NCI-H1930 (cell line): ENCODE data around the gene ABCB8.

Experiments used
- DNase-seq, 2 experiments: peaks; one replicate each; lab custom pipeline; 2025; lab: John Stamatoyannopoulos, UW

ABCB8 gene

GRCh38 chr7:151074817-151075661 is 46.8 kb downstream of the ABCB8 start:
- DNase-seq: no peak

- DNase-seq: no peak
Observed at GRCh38 chr7:151075662-151075971, 47.4 kb downstream of the ABCB8 start.

GRCh38 chr7:151075978-151076426 is 47.8 kb downstream of the ABCB8 start:
- no peak for DNase-seq

GRCh38 chr7:151076863-151077704 is 48.8 kb downstream of the ABCB8 start:
- DNase-seq: no peak

GRCh38 chr7:151077705-151078232 is 49.5 kb downstream of the ABCB8 start:
- no peak for DNase-seq

- no peak for DNase-seq
Observed at GRCh38 chr7:151078233-151079040, 50.2 kb downstream of the ABCB8 start.

- DNase-seq: no peak
Observed at GRCh38 chr7:151079199-151079910, 51.1 kb downstream of the ABCB8 start.

- DNase-seq: no peak
Observed at GRCh38 chr7:151080067-151080521, 51.8 kb downstream of the ABCB8 start.

- DNase-seq: peak; percentile 69 to 95
Observed at GRCh38 chr7:151080522-151081169, 52.4 kb downstream of the ABCB8 start, which contains the start of gene FASTK. TSS of gene FASTK (minus strand) at chr7:151080809. CDS start at chr7:151080766, 43 bp downstream.

GRCh38 chr7:151081170-151082101 is 53.2 kb downstream of the ABCB8 start:
- DNase-seq: no peak

GRCh38 chr7:151082141-151083070 is 54.2 kb downstream of the ABCB8 start:
- no peak for DNase-seq

- peak; percentile 51 to 79 for DNase-seq
Observed at GRCh38 chr7:151083071-151083823, 55.0 kb downstream of the ABCB8 start, which contains the start of gene TMUB1. TSS of gene TMUB1 (minus strand) at chr7:151083493. CDS start at chr7:151082563, 930 bp downstream.

- no peak for DNase-seq
Observed at GRCh38 chr7:151083824-151084160, 55.5 kb downstream of the ABCB8 start.

- no peak for DNase-seq
Observed at GRCh38 chr7:151085329-151085690, 57.1 kb downstream of the ABCB8 start.

- peak; percentile 82 to 84 for DNase-seq
Observed at GRCh38 chr7:151085691-151086620, 57.7 kb downstream of the ABCB8 start, which contains the start of gene AGAP3. TSS of gene AGAP3 (plus strand) at chr7:151086475. CDS start at chr7:151086742, 267 bp downstream.

- DNase-seq: no peak
Observed at GRCh38 chr7:151086802-151087244, 58.6 kb downstream of the ABCB8 start.
